ENCODE data around the gene NLE1. TPM values are rescaled to one million over a fixed set of nuclear protein-coding genes. Genes with fewer than 3 reads are reported as not detected.

Gene NLE1
- 14.1 and 22.5 TPM in 2 replicates for total RNA-seq (2014; rRNA removed; shearing (Covaris generic); ENCODE audit: low replicate concordance)

DNA sequence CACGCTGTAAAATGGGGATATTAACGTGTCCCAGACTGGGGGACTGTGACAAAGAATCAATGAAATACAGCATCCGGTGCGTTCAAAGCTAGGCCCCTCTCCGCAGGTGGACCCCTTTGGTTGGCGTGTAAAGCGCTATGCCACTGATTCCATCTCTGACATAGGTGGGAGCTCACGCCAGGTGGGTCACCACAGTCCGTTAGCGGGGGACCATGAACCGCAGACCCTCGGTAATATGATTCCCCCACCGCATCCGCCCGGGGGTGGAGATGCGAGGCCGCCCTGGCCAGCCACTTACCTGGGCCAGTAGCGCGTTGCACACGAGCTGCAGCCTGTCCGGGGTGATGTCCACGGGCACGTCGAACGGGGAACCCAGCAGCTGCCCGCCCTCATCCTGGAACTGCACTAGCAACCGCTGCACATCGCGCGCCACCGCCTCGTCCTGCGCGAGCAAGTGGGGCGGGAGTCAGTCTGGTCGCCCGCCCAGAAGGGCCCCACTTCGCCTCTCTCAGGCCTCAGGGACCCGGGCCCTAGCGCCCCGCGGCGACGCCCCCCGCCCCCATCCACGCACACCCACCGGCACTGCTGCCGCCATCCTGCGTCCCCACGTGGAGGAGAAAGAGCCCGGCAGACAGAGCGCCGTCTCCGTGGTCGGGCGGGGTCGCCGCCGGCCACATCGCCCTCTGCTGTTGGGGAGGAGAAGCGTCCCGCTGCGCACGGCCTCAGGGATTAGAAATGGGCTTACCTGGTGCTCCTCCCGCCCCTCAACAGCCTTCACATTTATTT, at the start of gene NLE1:
Gene NLE1, minus strand, starts transcription at position 623 of the 786 bp plus-strand sequence. Its CDS starts 28 bp downstream, at position 595.
- H3K9me2 ChIP-seq (replicated peaks; ENCODE audit: insufficient read depth, low read length): no peaks in the 10 kb centered on the region
- 0 out of 2 replicates have a peak, but pooled peaks cover 7% of the 10 kb centered on the region for H4K20me1 ChIP-seq (ENCODE audit: insufficient read depth, low read depth, low read length)
- H3K9me3 ChIP-seq (ENCODE audit: low read length): no peaks in the 10 kb centered on the region
- H3K4me3 ChIP-seq (ENCODE audit: low read length): peak within 1 kb of the TSS; percentile 94
- H2AFZ ChIP-seq (ENCODE audit: low read length): no peak within 1 kb of the TSS
- peaks cover 38% of the 10 kb centered on the region for H3K79me2 ChIP-seq (ENCODE audit: low read length)
- peak within 1 kb of the TSS; percentile 79 for H3K4me2 ChIP-seq (ENCODE audit: low read depth, low read length, poor library complexity, severe bottlenecking)
- peaks cover 10% of the 10 kb centered on the region for H3K4me1 ChIP-seq (ENCODE audit: low read length)
- H3K36me3 ChIP-seq (ENCODE audit: insufficient read depth, low read length): peaks cover 21% of the 10 kb centered on the region
- peak; percentile 93 for DNase-seq
- H3K27ac ChIP-seq (ENCODE audit: low read length): peak within 1 kb of the TSS; percentile 7; the same call in 1 of the 2 replicates
- H3K9ac ChIP-seq (ENCODE audit: low read length): peak within 1 kb of the TSS; percentile 92
- no peaks in the 10 kb centered on the region for H3K27me3 ChIP-seq (ENCODE audit: low read length)

DNA sequence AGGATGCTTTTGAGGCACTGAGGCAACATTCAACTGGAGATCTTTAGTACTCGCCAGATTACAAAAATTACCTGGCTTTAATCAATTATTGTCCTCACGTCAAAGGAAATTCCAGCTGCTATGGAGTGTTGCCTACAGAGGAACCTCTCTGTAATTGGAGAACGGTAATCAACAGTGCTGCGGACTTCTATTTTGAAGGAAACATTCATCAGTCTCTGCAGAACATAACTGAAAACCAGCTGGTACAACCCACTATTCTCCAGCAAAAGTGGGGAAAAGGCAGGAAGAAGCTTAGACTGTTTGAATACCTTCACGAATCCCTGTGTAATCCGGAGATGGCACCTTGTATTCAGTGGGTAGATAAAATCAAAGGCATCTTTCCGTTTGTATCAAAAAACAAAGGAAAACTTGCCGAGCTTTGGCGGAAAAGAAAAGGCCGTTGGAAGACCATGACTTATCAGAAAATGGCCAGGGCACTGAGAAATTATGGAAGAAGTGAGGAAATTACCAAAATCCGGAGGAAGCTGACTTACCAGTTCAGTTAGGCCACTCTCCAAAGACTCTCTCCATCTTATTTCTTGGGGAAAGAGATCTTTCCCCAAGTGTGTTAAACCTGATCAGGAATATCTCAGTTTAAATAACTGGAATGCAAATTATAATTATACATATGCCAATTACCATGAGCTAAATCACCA, 49.0 kb upstream of the NLE1 start:
- Histone ChIP-seq H3K4me3 (ENCODE audit: low read length) (no peak overlapping the region), H3K9me2 (replicated peaks; ENCODE audit: insufficient read depth, low read length) (no peaks in the 10 kb centered on the region), H3K79me2 (ENCODE audit: low read length) (no peaks in the 10 kb centered on the region), H3K27ac (ENCODE audit: low read length) (no peak overlapping the region), H3K9me3 (ENCODE audit: low read length) (no peaks in the 10 kb centered on the region), H3K27me3 (ENCODE audit: low read length) (no peaks in the 10 kb centered on the region), H3K4me2 (ENCODE audit: low read depth, low read length, poor library complexity, severe bottlenecking) (no peak overlapping the region), H4K20me1 (ENCODE audit: insufficient read depth, low read depth, low read length) (no peaks in the 10 kb centered on the region), H3K9ac (ENCODE audit: low read length) (no peak overlapping the region), H3K36me3 (ENCODE audit: insufficient read depth, low read length) (no peaks in the 10 kb centered on the region), H2AFZ (ENCODE audit: low read length) (no peak overlapping the region), H3K4me1 (ENCODE audit: low read length) (no peaks in the 10 kb centered on the region)
- no peak for DNase-seq

DNA sequence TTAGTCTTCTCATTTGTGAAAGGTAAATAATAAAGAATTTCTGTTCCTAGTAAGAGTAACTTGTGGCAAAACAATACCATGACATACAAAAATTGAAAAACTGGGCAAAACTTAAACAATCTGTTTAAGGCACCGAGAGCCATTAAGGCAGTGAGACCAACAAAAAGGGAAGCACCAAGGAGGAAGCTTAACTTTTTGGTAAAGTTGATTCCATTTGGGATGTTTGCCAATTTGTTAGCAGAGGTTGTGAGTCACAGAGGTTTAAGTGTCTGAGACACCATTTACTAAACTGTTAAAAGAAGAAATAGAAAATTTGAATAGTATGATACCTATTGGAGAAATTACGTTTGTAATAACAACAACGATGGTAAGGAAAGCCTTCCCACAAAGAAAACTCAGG, 47.2 kb upstream of the NLE1 start:
- Histone ChIP-seq H3K79me2 (ENCODE audit: low read length) (no peaks in the 10 kb centered on the region), H3K27ac (ENCODE audit: low read length) (no peak overlapping the region), H2AFZ (ENCODE audit: low read length) (no peak overlapping the region), H3K9me3 (ENCODE audit: low read length) (no peaks in the 10 kb centered on the region), H3K9ac (ENCODE audit: low read length) (no peak overlapping the region), H3K27me3 (ENCODE audit: low read length) (no peaks in the 10 kb centered on the region), H3K36me3 (ENCODE audit: insufficient read depth, low read length) (no peaks in the 10 kb centered on the region), H3K4me3 (ENCODE audit: low read length) (no peak overlapping the region), H3K9me2 (replicated peaks; ENCODE audit: insufficient read depth, low read length) (no peaks in the 10 kb centered on the region), H4K20me1 (ENCODE audit: insufficient read depth, low read depth, low read length) (no peaks in the 10 kb centered on the region), H3K4me2 (ENCODE audit: low read depth, low read length, poor library complexity, severe bottlenecking) (no peak overlapping the region), H3K4me1 (ENCODE audit: low read length) (peaks cover 2% of the 10 kb centered on the region)
- no peak for DNase-seq

DNA sequence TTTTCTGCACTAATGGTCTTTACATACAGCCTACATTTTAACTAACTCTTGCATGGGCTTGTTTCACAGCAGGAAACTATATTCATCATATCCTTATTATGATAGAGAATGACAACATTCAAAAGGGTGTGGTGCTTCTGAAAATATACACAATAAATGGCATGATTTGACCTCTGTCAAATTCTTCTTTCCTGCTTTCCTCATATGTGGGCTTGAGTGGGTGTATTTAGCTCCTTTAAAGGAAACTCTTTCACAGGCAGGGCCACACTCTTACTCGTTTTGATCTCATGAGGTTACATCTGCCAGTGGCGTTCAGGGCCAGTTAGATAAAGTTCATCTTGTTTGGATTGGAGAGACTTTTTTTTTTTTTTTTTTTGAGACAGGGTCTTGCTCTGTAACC, 46.0 kb upstream of the NLE1 start:
- Histone ChIP-seq H3K9me2 (replicated peaks; ENCODE audit: insufficient read depth, low read length) (no peaks in the 10 kb centered on the region), H3K9me3 (ENCODE audit: low read length) (no peaks in the 10 kb centered on the region), H3K36me3 (ENCODE audit: insufficient read depth, low read length) (no peaks in the 10 kb centered on the region), H3K4me1 (ENCODE audit: low read length) (peaks cover 2% of the 10 kb centered on the region), H3K79me2 (ENCODE audit: low read length) (no peaks in the 10 kb centered on the region), H2AFZ (ENCODE audit: low read length) (no peak overlapping the region), H3K27me3 (ENCODE audit: low read length) (no peaks in the 10 kb centered on the region), H3K27ac (ENCODE audit: low read length) (no peak overlapping the region), H3K4me2 (ENCODE audit: low read depth, low read length, poor library complexity, severe bottlenecking) (no peak overlapping the region), H4K20me1 (ENCODE audit: insufficient read depth, low read depth, low read length) (no peaks in the 10 kb centered on the region), H3K4me3 (ENCODE audit: low read length) (no peak overlapping the region), H3K9ac (ENCODE audit: low read length) (no peak overlapping the region)
- DNase-seq: no peak

DNA sequence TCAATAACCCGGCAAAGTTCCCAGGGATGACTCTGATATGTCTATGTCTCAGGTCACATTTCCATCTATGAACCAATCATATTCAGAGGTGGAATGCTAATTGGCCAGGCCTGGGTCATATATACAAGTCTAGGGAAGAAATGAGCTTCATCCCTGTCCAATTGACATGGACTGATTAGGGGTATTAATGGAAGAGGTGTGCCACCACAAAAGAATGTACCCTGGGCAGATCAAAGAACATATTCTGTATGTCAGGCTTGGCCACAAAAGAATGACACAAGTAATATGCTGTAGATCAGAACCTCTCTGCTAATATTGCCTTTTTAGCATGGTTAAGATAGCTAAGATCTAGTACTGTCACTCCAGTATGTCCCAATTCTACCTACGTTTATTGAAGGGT, 45.4 kb upstream of the NLE1 start:
- Histone ChIP-seq H3K9me2 (replicated peaks; ENCODE audit: insufficient read depth, low read length) (no peaks in the 10 kb centered on the region), H3K9me3 (ENCODE audit: low read length) (no peaks in the 10 kb centered on the region), H3K9ac (ENCODE audit: low read length) (no peak overlapping the region), H4K20me1 (ENCODE audit: insufficient read depth, low read depth, low read length) (no peaks in the 10 kb centered on the region), H3K4me1 (ENCODE audit: low read length) (peaks cover 2% of the 10 kb centered on the region), H2AFZ (ENCODE audit: low read length) (no peak overlapping the region), H3K27ac (ENCODE audit: low read length) (no peak overlapping the region), H3K27me3 (ENCODE audit: low read length) (no peaks in the 10 kb centered on the region), H3K79me2 (ENCODE audit: low read length) (no peaks in the 10 kb centered on the region), H3K4me3 (ENCODE audit: low read length) (no peak overlapping the region), H3K36me3 (ENCODE audit: insufficient read depth, low read length) (no peaks in the 10 kb centered on the region), H3K4me2 (ENCODE audit: low read depth, low read length, poor library complexity, severe bottlenecking) (no peak overlapping the region)
- DNase-seq: no peak

DNA sequence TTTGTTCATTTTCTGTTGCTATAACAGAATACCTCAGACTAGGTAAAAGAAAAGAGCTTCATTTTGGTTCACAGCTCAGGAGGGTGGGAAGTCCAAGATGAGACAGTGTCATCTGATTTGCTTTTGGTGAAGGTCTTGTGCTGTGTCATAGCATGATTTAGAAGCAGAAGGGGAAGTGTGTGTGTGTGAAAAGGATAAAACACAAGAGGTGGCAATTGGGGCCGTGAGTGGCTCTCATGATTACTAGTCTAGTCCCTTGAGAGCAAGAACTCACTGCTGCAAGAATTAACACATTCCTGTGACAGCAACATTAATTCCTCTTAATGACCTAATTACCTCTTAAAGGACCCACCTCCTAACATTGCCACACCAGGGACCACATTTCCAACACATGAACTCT, 43.7 kb upstream of the NLE1 start:
- H3K27me3 ChIP-seq (ENCODE audit: low read length): no peaks in the 10 kb centered on the region
- no peaks in the 10 kb centered on the region for H3K79me2 ChIP-seq (ENCODE audit: low read length)
- no peaks in the 10 kb centered on the region for H3K9me2 ChIP-seq (replicated peaks; ENCODE audit: insufficient read depth, low read length)
- H3K4me2 ChIP-seq (ENCODE audit: low read depth, low read length, poor library complexity, severe bottlenecking): no peak overlapping the region
- DNase-seq: no peak
- H3K9me3 ChIP-seq (ENCODE audit: low read length): no peaks in the 10 kb centered on the region
- H3K4me1 ChIP-seq (ENCODE audit: low read length): peaks cover 2% of the 10 kb centered on the region
- no peaks in the 10 kb centered on the region for H4K20me1 ChIP-seq (ENCODE audit: insufficient read depth, low read depth, low read length)
- H3K27ac ChIP-seq (ENCODE audit: low read length): no peak overlapping the region
- H2AFZ ChIP-seq (ENCODE audit: low read length): no peak overlapping the region
- no peak overlapping the region for H3K9ac ChIP-seq (ENCODE audit: low read length)
- no peak overlapping the region for H3K4me3 ChIP-seq (ENCODE audit: low read length)
- no peaks in the 10 kb centered on the region for H3K36me3 ChIP-seq (ENCODE audit: insufficient read depth, low read length)

DNA sequence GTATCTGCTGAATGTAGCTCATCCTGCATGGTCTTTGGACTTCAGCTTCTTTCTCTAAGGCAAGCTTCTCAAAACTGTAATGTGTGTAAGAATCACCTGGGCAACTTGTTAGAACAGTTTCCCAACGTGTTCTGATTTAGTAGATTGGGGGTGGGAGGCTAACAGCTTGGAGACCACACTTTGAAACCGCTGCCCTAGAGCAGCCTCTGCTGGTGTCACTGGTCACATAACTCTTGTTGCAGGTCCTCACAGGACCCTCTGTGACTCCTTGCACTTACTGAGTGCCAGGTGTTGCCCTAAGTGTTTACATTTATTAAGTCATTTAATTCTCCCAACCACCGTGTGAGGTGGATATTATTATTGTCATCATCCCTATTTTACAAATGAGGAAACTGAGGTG, 42.2 kb upstream of the NLE1 start:
- Histone ChIP-seq H4K20me1 (ENCODE audit: insufficient read depth, low read depth, low read length) (no peaks in the 10 kb centered on the region), H3K4me2 (ENCODE audit: low read depth, low read length, poor library complexity, severe bottlenecking) (no peak overlapping the region), H3K27ac (ENCODE audit: low read length) (no peak overlapping the region), H3K79me2 (ENCODE audit: low read length) (no peaks in the 10 kb centered on the region), H3K9me3 (ENCODE audit: low read length) (no peaks in the 10 kb centered on the region), H3K4me1 (ENCODE audit: low read length) (peaks cover 2% of the 10 kb centered on the region), H3K4me3 (ENCODE audit: low read length) (no peak overlapping the region), H2AFZ (ENCODE audit: low read length) (no peak overlapping the region), H3K9me2 (replicated peaks; ENCODE audit: insufficient read depth, low read length) (no peaks in the 10 kb centered on the region), H3K27me3 (ENCODE audit: low read length) (no peaks in the 10 kb centered on the region), H3K36me3 (ENCODE audit: insufficient read depth, low read length) (no peaks in the 10 kb centered on the region), H3K9ac (ENCODE audit: low read length) (no peak overlapping the region)
- DNase-seq: no peak

DNA sequence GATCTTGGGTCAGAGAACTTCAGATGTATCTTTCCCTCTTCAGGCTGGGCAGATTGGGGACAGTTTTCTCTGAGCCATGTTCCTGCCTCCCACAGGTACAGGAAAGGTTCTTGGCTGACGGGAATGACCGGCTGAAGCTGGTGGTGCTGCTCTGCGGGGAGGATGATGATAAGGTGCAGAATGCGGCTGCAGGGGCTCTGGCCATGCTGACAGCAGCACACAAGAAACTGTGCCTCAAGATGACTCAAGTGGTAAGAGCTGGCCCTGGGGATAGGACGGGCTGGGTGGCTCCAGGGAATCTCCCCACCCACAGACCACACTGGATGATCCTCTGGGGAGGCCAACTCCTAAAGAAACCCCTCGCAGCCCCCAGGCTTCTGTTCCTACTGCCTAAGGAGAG, 41.2 kb upstream of the NLE1 start:
- Histone ChIP-seq H3K9me2 (replicated peaks; ENCODE audit: insufficient read depth, low read length) (no peaks in the 10 kb centered on the region), H3K79me2 (ENCODE audit: low read length) (no peaks in the 10 kb centered on the region), H3K27me3 (ENCODE audit: low read length) (no peaks in the 10 kb centered on the region), H3K4me2 (ENCODE audit: low read depth, low read length, poor library complexity, severe bottlenecking) (no peak overlapping the region), H3K4me1 (ENCODE audit: low read length) (peaks cover 2% of the 10 kb centered on the region), H3K9ac (ENCODE audit: low read length) (no peak overlapping the region), H3K9me3 (ENCODE audit: low read length) (no peaks in the 10 kb centered on the region), H3K4me3 (ENCODE audit: low read length) (no peak overlapping the region), H2AFZ (ENCODE audit: low read length) (no peak overlapping the region), H3K27ac (ENCODE audit: low read length) (no peak overlapping the region), H4K20me1 (ENCODE audit: insufficient read depth, low read depth, low read length) (no peaks in the 10 kb centered on the region), H3K36me3 (ENCODE audit: insufficient read depth, low read length) (no peaks in the 10 kb centered on the region)
- no peak for DNase-seq
